Rectal smooth muscle tissue (tissue), 1 donor: Measurements from ENCODE around the gene PRR33.

Experiments
- H3K27ac ChIP-seq: one replicate; pipeline ENCODE4 v1.7.0; 2013; ENCODE audit warnings: low read depth, low read length, inconsistent platforms
- H3K27me3 ChIP-seq: one replicate; pipeline ENCODE4 v1.7.0; 2013; ENCODE audit warnings: low read length; ENCODE audit not compliant: control insufficient read depth, insufficient read depth
- H3K36me3 ChIP-seq: one replicate; pipeline ENCODE4 v1.7.0; 2013; ENCODE audit warnings: low read length; ENCODE audit not compliant: control insufficient read depth, insufficient read depth
- H3K4me1 ChIP-seq: one replicate; pipeline ENCODE4 v1.7.0; 2013; ENCODE audit warnings: low read length; ENCODE audit not compliant: control insufficient read depth, insufficient read depth
- H3K4me3 ChIP-seq: one replicate; pipeline ENCODE4 v1.7.0; 2013; ENCODE audit warnings: low read length
- H3K9ac ChIP-seq: one replicate; pipeline ENCODE4 v1.7.0; 2013; ENCODE audit warnings: low read length

PRR33 gene

DNA sequence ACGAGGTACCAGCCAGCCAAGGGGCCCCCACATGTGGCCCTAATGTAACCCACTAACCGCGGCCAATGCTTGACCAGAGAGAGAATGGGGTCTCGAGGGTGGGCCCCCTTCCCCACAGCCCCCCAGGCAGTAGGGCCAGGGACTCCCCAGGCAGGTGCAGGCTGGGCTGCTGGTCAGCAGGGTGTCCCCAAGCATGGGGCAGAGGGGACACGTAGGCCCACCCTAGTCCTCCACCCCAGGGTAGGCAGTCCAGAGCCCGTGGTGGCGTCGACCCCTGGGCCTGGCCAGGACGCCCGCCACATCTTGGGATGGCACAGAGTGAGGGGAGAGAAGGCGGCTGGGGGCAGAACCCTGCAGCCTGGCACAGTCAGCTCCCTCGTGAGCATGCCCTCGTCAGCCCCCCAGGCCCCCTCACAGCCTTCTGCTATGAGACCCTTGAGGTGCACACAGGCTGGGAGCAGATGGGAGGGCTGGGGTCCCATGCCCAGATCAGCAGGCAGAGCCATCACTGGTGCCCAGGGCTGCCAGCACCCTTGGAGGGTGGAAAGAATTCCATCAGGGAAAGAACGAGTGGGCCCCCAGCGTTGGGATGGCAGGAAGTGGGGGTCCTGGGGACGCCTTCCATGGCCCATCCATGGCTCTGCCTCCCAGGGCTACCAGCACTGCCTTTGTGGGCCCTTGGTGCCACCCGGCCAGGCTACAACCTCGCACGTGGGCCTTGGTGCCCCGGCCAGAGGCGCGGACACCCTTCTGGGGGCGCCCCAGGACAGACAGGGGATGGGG is 33.9 kb upstream of the PRR33 start:
- H3K36me3 ChIP-seq = no peaks in the 10 kb centered on the region
- no peak overlapping the region for H3K4me3 ChIP-seq
- H3K27me3 ChIP-seq = no peaks in the 10 kb centered on the region
- no peaks in the 10 kb centered on the region for H3K4me1 ChIP-seq
- H3K27ac ChIP-seq = no peak overlapping the region
- H3K9ac ChIP-seq = no peak overlapping the region

DNA sequence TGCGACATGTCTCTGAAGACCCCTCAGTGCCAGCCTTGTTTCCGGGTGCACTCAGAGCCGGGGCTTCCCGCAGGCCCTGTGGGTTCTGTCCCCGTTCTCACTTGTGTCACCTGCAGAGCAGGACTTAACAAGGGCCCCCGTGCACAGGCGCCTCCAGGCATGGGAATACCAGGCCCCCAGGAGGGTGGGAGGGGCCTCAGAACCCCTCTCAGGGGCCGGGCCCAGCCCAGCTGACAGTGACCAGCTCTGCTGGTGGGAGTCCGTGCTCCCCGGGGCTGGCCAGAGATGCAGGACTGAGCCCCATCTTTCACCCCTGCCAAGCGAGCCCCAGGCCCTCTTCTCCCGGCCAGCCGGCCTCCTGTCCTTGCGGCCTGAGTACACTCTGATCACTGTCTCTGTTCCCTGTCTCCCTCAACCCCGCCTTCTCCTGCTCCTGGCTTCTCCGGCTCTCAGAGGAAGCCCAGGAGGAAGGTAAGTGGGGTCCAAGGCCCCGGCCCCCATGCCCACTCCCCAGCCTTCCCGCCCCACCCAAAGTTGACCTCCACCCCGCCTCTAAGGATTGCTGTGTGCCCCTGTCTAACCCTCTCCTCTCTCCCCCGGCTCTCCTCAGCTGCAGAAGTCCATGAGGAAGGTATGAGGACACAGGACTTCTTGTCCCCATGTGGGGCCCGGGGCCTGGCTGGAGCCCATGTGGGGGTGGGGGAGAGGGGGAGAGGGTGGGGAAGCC is 33.1 kb upstream of the PRR33 start:
- Histone ChIP-seq H3K9ac (no peak overlapping the region), H3K36me3 (no peaks in the 10 kb centered on the region), H3K4me3 (no peak overlapping the region), H3K27ac (no peak overlapping the region), H3K27me3 (no peaks in the 10 kb centered on the region), H3K4me1 (no peaks in the 10 kb centered on the region)

DNA sequence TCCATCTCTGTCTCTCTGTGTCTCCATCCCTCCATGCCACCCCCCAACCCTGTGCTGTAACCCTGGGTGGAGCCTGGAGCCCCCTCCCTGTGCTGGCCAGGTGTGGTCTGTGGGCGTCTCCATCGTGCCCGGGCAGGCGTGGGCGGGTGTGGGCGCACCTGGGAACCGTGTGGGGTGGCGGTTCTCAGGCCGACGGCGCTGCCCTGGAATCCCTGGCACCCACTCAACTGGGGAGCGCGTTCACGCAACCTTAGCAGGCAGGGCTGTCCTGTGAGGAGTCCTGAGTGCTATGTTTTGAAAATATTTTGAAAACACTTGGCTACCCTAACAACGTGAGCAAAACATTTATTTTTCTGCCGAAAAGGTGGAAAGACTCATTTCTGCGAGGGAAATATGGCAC is 32.5 kb upstream of the PRR33 start:
- no peaks in the 10 kb centered on the region for H3K36me3 ChIP-seq
- no peaks in the 10 kb centered on the region for H3K27me3 ChIP-seq
- no peak overlapping the region for H3K27ac ChIP-seq
- no peak overlapping the region for H3K4me3 ChIP-seq
- no peak overlapping the region for H3K9ac ChIP-seq
- H3K4me1 ChIP-seq = no peaks in the 10 kb centered on the region

GRCh38 chr11:1923201-1923956 is 31.7 kb upstream of the PRR33 start:
- H3K9ac ChIP-seq = no peak overlapping the region
- no peaks in the 10 kb centered on the region for H3K36me3 ChIP-seq
- no peaks in the 10 kb centered on the region for H3K4me1 ChIP-seq
- H3K27ac ChIP-seq = no peak overlapping the region
- H3K4me3 ChIP-seq = no peak overlapping the region
- no peaks in the 10 kb centered on the region for H3K27me3 ChIP-seq

DNA sequence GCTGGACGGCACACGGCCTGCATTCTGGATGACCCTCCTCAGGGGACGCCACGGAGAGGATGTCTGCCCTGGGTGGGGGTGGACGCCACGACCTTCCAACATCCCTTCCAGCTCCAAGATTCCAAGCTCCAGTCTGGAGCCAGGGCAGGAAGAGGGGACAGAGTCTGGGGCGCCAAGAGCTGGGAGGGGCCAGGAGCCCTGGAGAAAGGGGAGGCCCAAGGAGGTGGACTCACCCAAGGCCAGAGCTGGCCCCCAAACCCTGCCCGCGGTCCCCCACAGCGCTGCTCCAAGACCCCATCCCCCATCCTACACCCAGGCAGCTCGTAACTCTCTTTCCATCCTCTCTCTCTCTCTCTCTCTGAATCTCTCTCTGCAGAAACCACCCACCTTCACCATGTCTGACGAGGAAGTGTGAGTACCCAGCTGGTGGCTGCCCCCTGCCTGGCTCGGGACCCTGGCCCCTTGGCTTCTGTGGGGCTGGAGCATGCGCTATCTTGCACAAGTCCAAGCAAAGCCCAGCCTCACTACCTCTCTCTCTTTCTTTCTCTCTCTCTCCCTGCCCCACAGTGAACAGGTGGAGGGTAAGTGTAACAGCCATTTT is 30.9 kb upstream of the PRR33 start:
- no peaks in the 10 kb centered on the region for H3K36me3 ChIP-seq
- no peaks in the 10 kb centered on the region for H3K27me3 ChIP-seq
- H3K4me3 ChIP-seq = no peak overlapping the region
- no peaks in the 10 kb centered on the region for H3K4me1 ChIP-seq
- H3K9ac ChIP-seq = no peak overlapping the region
- no peak overlapping the region for H3K27ac ChIP-seq

GRCh38 chr11:1921574-1922141 is 30.0 kb upstream of the PRR33 start:
- Histone ChIP-seq H3K9ac (no peak overlapping the region), H3K4me3 (no peak overlapping the region), H3K4me1 (no peaks in the 10 kb centered on the region)

DNA sequence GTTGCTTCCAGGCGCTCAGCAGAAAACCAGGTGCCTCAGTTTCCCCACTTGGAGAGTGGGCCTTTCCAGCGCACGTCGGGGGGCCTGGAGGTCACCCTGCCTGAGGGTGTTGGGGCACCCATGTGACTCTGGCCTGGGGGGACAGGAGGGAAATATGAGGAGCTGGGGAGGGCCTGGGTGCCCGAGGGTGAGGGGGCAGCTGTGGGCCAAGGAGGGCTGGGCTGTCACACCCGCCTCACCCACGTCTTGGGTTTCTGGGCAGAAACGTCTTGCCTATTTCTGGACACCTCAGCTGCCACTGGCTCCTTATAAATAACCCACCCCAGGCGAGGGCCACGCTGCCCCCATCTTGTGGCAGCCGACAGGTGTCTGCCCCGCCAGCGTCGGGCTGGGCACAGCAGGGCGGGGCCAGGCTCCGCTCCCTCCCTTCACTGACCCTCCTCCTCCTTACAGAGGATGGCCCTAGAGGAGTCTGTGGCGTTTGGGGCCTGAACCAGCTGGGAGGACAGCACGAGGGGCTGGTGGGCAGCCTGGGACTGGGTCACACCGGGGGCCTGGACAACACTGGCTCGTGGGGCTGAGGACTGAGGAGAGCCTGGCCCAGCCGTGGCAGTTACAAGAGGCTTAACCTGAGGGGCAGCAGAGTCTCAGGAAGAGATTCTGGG is 29.3 kb upstream of the PRR33 start:
- Histone ChIP-seq H3K27me3 (no peaks in the 10 kb centered on the region), H3K4me1 (no peaks in the 10 kb centered on the region), H3K36me3 (no peaks in the 10 kb centered on the region), H3K4me3 (no peak overlapping the region), H3K27ac (peak overlapping the region; percentile 27), H3K9ac (no peak overlapping the region)

More at GRCh38 chr11:1921574-1922141, 30.0 kb upstream of the PRR33 start:
- H3K36me3 ChIP-seq = no peaks in the 10 kb centered on the region
- H3K27ac ChIP-seq = peak overlapping the region; percentile 27
- no peaks in the 10 kb centered on the region for H3K27me3 ChIP-seq

DNA sequence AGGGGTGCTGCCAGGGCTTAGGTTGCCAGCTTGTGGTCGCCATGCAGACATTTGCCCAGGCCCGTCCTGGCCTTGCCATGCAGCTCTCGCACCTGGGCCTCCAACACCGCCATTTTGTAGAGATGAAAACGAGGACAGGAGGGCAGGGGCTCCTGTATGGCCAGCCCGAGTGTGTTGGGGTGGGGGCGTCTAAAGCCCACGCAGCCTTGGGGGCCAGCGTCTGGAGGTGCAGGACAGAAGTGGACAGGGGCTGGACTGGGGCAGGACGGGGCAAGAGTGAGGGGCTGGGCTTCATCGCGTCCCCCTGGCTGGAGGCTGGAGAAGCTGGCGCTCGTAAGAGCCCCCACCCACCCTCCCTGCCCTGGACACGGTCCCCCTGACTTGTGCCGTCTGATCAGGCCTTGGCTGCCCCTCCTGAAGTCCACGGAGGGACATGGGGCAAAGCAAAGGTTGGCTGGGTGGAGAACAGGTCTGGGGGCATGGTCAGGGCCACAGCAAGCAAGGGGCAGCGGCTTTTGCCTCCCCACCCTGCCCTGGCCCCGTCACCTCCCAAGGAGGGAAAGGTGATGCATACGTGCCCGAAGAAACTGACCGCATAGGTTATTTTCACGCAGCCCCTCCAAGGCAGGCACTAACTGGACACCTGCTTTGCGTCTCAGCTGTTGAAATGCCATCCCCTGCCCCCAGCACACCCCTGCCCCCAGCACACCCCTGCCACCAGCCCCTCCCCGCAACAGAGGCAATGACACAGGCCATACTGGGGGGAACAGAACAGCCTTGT is 28.6 kb upstream of the PRR33 start:
- Histone ChIP-seq H3K9ac (no peak overlapping the region), H3K27ac (no peak overlapping the region), H3K4me1 (no peaks in the 10 kb centered on the region), H3K27me3 (no peaks in the 10 kb centered on the region), H3K36me3 (no peaks in the 10 kb centered on the region), H3K4me3 (no peak overlapping the region)

DNA sequence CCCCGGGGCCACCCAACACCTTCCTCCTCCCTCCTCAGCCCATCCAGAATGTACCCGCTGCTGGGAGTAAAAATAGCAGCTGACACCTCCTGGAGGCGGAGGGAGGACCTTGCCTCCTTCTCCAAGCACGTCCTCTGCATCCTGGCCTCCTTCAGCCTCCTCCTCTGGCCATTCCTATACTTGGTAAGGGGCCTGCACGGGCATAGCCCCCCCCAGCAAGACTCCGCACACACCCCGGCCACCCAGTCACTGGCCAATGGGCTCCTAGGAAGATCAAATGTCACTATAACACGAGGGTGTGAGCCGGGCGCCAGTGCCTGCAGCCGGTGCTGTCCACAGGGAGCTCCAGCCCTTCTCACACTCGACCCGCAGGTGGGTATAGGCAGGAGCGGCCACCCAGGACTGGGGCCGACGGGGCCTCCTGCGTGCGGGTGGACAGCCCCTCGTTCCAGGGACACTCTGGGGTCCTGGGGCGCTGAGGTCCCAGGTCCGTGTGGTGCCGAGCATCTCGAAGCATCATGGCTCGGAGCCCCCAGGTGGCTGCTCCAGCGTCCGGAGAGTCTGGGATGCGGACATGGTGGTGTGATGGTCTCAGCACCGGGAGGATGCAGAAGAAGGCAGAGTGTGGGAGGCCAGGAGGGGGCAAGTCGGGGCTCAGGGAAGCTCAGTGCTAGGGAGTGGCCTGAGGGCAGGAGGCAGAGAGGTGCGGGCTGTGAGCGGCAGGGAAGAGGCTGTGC is 27.9 kb upstream of the PRR33 start, which contains the start of gene TNNT3:
TSS of gene TNNT3 (plus strand) at position 313 of the 737 bp plus-strand sequence. CDS start 3,172 bp downstream, outside the sequence.
- no peak within 1 kb of the TSS for H3K4me3 ChIP-seq

GRCh38 chr11:1918436-1919315 is 27.0 kb upstream of the PRR33 start:
- H3K27ac ChIP-seq = no peak overlapping the region
- H3K9ac ChIP-seq = no peak overlapping the region
- H3K36me3 ChIP-seq = no peaks in the 10 kb centered on the region
- H3K4me3 ChIP-seq = no peak overlapping the region
- H3K4me1 ChIP-seq = no peaks in the 10 kb centered on the region
- no peaks in the 10 kb centered on the region for H3K27me3 ChIP-seq

More for the DNA sequence above, 27.9 kb upstream of the PRR33 start, which contains the start of gene TNNT3:
- H3K36me3 ChIP-seq = no peaks in the 10 kb centered on the region
- no peaks in the 10 kb centered on the region for H3K27me3 ChIP-seq
- H3K9ac ChIP-seq = no peak within 1 kb of the TSS
- no peak within 1 kb of the TSS for H3K27ac ChIP-seq
- H3K4me1 ChIP-seq = no peaks in the 10 kb centered on the region
